MM.1S (cell line): ENCODE data around the gene MDH1B.

Experiments
- EZH2phosphoT487 ChIP-seq: fragments of 300-600 bp; sonication (generic); IDR thresholded peaks from 2 replicates; pipeline ENCODE4 v1.6.1; 2018; ENCODE audit warnings: antibody characterized with exemption, low read length
- TF ChIP-seq, protein P1 (sequence below): fragments of 300-600 bp; sonication (generic); IDR thresholded peaks from 2 replicates; pipeline ENCODE4 v1.5.1; 2016; ENCODE audit warnings: antibody characterized with exemption, low read length, mixed read lengths

DNA sequence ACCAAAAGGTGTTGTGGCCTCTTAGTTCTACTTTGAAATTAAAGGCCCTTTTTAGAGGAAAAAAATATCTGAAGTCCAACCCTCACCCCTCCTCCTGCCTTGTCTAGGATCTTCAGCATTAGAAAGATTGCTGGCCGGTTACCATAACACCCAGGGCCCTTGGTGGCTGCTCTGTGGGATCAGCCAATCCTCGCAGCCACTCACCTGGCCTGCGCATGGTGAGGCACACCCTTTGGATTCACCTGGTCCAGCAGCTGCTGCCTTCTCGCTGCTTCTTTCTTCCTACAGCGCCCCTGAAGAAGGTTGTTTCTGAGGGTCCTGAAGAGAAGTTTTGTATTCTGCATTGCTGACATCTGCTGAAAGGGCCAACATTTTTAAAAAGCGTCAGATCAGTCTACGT is 72.2 kb downstream of the MDH1B start:
- TF ChIP-seq, protein P1, sequence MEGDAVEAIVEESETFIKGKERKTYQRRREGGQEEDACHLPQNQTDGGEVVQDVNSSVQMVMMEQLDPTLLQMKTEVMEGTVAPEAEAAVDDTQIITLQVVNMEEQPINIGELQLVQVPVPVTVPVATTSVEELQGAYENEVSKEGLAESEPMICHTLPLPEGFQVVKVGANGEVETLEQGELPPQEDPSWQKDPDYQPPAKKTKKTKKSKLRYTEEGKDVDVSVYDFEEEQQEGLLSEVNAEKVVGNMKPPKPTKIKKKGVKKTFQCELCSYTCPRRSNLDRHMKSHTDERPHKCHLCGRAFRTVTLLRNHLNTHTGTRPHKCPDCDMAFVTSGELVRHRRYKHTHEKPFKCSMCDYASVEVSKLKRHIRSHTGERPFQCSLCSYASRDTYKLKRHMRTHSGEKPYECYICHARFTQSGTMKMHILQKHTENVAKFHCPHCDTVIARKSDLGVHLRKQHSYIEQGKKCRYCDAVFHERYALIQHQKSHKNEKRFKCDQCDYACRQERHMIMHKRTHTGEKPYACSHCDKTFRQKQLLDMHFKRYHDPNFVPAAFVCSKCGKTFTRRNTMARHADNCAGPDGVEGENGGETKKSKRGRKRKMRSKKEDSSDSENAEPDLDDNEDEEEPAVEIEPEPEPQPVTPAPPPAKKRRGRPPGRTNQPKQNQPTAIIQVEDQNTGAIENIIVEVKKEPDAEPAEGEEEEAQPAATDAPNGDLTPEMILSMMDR = no peak
- no peak for TF ChIP-seq EZH2phosphoT487
